ENCODE data around the gene ZRANB3.

GRCh38 chr2:135091681-135092080 is 439.3 kb downstream of the ZRANB3 start:
- TF ChIP-seq CTCF (IDR thresholded peaks at IDR 0.05; ENCODE audit: low read depth, low read length, missing input control): no peak
- peak; percentile 16 for TF ChIP-seq SP1 (IDR thresholded peaks at IDR 0.05)
- TF ChIP-seq, protein P1, sequence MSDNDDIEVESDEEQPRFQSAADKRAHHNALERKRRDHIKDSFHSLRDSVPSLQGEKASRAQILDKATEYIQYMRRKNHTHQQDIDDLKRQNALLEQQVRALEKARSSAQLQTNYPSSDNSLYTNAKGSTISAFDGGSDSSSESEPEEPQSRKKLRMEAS (IDR thresholded peaks at IDR 0.05): no peak
- peak; percentile 70 for TF ChIP-seq FOXA2 (IDR thresholded peaks at IDR 0.05)
- TF ChIP-seq GABPA (IDR thresholded peaks at IDR 0.05 in 1 of 2, conservative IDR thresholded peaks at IDR 0.05 in 1 of 2): no peak
- TF ChIP-seq, protein P2, sequence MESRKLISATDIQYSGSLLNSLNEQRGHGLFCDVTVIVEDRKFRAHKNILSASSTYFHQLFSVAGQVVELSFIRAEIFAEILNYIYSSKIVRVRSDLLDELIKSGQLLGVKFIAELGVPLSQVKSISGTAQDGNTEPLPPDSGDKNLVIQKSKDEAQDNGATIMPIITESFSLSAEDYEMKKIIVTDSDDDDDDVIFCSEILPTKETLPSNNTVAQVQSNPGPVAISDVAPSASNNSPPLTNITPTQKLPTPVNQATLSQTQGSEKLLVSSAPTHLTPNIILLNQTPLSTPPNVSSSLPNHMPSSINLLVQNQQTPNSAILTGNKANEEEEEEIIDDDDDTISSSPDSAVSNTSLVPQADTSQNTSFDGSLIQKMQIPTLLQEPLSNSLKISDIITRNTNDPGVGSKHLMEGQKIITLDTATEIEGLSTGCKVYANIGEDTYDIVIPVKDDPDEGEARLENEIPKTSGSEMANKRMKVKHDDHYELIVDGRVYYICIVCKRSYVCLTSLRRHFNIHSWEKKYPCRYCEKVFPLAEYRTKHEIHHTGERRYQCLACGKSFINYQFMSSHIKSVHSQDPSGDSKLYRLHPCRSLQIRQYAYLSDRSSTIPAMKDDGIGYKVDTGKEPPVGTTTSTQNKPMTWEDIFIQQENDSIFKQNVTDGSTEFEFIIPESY (IDR thresholded peaks at IDR 0.05): no peak
- TF ChIP-seq, protein P3, sequence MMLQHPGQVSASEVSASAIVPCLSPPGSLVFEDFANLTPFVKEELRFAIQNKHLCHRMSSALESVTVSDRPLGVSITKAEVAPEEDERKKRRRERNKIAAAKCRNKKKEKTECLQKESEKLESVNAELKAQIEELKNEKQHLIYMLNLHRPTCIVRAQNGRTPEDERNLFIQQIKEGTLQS (IDR thresholded peaks at IDR 0.05): no peak
- peak in 1 of 2 donors; percentile 20 for TF ChIP-seq JUND (IDR thresholded peaks at IDR 0.05)
- TF ChIP-seq TAF1 (conservative IDR thresholded peaks at IDR 0.05): no peak
- no peak for TF ChIP-seq YY1 (IDR thresholded peaks at IDR 0.05)
- TF ChIP-seq RAD21 (IDR thresholded peaks at IDR 0.05): no peak
- TF ChIP-seq HNF4G (IDR thresholded peaks at IDR 0.05): peak; percentile 53
- no peak for TF ChIP-seq EGR1 (IDR thresholded peaks at IDR 0.05; ENCODE audit: low read depth in 2 of 2)

Data from liver (tissue), 3 donors.